Islet of Langerhans (tissue), 1 donor: Measurements from ENCODE around the gene CD151.

Experiments used
- FAIRE-seq: peaks from one replicate; lab custom pipeline; 2011; peaks lifted over from hg19 to GRCh38; lab: Jason Lieb, UNC

CD151 gene

DNA sequence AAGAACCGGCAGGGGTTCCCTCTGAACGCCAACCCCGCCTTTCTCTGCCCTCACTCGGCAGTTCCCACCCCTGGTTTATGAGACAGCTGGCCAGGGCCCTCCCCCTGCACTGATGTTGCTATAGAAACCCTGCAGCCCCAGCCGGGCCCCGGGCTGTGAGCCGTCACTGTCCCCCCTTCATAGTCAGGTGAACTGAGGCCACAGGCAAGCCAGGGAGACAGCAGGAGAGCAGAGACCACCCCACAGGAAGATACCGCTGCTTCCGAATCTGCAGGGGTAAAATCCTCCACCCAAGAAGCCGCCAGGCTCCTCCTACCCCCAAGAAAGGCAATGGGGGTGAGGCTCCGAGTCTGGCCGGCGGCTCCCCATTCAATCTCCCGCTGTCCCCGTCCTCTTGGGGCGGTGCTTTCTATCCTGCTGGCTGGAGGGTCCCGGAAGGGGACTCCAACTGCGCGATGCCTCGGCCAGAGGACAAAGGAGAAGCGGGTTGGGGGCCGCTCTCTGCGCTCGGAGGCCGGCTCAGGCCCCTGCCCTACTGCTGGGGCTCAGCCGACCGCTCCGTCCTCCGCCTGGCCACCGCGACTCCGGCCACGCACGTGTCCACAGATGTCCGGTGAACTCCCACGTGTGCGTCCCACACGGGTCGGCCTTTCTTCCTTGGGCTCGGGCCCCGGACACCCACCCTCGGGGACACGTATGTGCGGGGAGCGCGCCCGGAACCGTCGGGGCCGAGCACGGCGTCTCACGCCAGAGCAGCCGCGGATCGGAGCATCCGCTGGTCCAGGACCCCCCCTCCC lies 35.3 kb upstream of the CD151 start:
- no peak for FAIRE-seq

DNA sequence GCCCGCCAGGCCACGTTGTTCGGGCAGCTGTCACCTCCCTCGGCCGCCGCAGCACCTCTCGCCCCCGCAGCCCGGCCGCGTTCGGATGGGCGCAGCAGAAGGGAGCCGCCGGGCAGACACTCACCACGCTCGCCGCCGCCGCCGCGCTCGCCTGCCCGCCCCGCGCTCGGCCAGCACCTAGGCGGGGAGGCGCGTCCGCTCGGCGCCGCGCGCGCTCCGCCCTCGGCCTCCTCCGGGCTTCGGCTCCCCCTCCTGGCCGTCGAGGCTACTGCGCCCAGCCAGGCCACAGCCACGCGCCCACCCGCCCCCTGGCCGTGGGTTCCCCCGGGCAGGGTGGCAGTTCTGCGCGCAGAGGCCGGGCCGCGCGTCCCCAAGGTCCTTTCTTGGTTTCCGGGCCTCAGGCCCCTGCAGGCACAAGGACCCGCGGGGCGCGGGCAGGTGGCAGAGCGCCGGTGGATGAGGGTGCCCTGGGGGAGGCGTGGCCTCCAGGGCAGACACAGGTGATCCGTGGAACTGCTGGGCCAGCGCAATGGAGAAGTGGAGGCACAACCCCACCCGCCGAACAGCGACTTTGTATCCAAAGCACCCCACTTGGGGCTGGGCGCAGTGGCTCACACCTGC lies 34.5 kb upstream of the CD151 start, which contains the start of gene SLC25A22:
TSS of gene SLC25A22 (minus strand) at position 189 of the 621 bp plus-strand sequence. CDS start 3,275 bp downstream, outside the sequence.
- no peak for FAIRE-seq

DNA sequence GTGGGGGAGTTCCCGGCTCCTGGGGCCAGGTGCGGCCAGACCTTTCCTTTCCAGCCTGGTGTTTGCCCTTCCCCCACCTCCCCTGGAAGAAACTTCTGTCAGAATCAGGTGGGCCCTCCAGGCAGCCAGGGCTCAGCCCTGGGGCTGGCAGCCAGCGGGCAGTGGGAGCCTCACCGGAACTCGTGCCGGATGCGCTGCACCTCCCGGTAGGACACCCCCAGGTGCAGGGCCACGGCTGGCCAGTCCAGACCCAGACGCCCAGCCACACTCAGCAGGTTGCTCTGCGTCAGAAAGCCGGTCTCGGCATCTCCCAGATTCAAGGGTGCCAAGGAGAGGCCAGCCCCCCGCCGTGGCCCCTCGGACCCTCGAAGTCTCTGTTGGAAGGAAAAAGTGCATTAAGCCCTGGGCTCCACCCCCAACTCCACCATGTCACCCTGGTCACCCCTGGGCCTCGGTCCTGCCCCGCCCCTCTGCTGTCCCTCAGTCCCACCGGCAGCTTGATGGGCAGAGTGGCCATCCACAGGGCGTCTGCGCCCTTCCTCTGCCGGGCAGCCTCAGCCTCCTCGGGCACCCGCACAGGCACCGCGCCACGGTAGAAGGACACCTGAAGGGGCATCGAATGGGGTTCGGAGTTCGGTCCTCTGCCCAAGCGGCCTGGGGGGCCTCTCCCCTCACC lies 33.0 kb upstream of the CD151 start:
- no peak for FAIRE-seq

DNA sequence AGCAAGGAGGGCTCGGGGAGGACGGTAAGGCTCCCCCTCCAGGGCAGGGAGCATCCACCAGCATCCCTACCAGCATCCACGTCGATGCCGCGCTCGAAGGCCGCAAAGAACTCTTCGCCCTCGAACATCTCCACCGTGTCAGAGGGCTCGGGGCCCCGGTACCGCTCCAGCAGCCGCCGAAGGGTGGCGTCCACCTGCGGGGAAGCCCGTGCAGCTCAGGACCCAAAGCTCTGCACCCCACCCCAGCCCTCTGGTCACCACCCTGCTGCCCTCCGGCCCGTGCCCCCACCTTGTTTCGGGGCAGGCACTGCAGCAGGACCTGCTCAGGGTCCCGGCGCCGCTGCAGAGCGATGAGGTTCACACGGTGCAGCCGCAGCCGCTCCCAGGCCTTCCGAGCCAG lies 32.3 kb upstream of the CD151 start:
- no peak for FAIRE-seq

DNA sequence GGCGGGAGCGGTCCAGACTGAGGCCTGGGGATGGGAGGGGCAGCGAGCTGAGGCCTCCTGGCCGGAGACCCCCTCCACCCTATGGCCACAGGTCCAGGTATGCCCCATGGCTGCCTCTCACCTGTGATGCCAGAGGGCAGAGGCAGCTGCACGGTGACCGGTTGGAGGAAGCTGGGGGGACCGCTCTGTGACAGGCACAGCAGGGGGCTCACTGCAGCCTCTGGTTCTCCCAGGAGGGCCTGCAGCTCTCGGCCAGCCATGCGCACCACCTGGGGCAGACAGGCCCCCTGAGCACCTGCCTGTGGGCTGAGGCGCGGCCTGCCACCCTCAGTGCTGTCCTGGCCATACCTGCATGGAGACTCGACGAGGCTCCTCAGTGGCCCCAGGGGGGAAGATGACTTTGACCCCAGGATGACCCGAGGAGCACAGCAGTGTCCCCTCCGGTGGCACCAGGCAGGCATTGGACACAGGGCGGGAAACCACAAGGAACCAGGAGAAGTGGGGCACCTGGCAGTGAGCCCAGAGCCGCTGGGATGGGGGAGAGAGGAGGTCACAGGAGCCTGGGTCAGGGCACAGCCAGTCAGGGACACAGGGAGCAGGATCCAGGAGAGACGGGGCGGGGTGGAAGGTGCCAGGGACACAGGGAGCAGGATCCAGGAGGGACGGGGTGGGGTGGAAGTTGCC lies 31.5 kb upstream of the CD151 start:
- no peak for FAIRE-seq

DNA sequence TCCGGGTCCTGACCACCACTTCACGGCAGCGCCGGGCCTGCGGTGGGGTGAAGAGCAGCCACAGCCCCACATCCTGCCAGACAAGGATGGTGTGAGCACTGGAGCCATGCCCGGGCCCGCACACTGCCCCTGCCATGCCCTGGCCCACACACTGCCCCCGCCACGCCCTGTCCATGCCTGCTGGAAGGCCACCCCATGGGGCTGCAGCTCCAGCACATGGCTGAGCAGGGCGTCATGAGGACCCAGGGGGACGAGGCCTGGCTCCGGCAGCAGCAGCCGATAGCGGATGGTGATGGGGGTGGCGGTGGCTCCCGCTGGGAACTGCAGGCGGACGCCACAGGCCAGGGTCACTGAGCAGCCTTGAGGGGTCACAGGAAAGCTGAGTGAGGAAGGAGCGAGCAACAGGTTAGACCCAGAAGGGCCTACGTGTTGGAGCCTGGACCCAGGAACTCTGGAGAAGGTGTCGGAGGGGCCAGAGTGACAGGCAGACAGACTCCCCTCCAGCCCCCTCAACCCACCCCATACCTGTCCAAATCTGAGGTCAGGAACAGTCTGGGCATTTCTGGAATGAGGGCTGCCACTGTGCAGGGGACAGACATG lies 30.6 kb upstream of the CD151 start:
- no peak for FAIRE-seq

DNA sequence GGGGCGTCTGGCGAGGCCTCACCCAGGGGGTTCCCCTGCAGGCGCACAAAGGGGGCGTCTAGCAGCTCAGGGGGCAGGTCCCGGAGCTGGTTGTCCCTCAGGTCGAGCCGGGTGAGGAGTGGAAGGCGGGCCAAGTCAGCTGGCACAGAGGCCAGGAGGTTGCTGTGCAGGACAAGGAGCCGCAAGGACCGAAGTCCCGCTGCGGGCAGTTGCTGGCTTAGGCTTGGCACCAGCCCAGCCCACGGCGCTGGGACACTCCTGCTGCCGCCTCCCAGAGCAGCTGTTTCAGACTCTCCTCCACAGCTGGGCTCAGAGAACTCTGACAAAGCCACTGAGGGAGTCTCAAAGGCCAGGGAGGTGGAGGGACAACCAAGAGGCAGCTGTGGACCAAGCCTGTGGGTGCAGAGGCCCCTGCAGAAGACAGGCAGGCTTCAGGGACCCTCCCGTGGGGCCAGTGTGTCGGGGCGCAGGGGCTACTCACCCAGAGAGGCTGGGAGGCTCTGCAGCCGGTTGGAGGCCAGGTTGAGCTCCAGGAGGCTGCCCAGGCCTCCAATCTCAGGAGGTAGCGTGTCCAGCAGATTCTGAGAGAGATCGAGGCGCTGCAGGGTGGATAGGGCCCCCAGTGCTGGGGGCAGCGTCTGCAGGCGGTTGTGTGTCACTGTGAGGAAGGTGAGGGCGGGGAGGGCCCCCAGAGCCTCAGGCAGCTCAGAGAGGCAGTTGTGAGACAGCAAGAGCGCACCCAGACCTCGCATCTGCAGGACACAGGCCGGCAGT lies 29.9 kb upstream of the CD151 start:
- no peak for FAIRE-seq

DNA sequence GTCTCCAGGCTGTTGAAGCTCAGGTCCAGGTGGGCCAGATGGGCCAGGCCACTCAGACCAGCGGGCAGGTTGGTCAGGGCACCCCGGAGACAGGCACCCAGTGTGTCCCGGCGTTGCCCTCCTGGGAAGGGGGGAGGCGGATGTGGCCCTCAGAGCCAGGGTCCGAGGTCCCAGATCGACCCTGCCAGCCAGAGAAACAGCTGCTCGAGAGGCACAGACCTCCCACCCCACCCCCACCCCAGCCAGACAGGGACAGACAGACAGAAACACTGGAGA lies 29.3 kb upstream of the CD151 start:
- no peak for FAIRE-seq

DNA sequence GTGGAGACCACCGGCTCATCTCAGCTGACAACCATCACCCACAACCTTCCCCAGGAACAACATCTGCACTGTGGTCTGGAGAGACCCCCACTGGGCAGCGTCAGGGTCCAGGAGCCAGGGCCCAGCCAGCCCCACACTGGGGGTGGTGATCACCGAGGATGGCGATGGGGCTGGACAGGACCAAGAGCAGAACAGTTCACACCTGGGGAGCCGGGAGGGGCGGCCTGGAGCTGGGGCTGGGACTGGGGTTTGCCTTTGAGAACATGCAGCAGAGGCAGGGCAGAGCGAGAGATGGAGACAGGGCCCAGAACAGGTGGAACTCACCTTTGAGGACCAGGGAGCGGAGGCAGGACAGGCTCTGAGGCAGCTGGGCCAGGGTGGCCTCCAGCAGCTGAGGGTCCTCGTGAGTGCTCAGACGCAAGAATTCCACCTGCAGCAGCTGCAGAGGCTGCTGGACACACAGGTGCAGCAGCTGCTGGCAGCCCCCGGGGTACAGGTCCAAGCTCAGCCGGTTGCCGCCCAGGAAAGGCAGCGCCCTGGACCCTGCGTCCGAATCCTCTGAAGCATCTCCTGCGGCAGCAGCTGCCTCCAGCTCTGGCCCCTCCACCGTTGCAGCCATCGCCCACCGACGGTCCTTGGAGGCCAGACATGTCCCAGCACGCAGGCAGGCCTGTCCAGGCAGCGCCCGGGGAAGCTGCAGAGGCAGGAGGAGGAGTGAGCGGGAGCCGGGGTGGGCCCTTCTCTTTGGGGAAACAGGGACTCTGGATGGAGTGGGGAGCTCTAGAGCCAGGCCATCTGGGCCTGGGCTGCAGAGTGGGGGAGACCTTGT lies 28.8 kb upstream of the CD151 start:
- no peak for FAIRE-seq

DNA sequence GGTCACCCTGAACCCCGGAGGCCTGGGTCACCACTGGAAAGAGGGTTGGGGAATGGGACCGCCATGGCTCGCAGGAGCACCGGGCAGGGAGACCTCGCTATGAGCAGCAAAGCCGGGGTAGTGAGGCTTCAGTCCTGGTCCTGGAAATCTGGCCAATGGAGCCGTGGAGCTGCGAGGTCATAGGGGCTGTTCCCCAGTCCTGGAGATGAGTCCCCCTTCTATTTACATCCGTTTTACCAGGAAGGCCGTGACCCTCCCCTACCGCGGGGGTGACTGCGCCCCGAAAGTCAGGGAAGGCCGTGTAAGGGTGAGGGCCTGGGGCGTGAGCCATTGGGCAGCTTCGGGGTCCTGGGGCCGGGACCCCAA lies 28.2 kb upstream of the CD151 start:
- no peak for FAIRE-seq

DNA sequence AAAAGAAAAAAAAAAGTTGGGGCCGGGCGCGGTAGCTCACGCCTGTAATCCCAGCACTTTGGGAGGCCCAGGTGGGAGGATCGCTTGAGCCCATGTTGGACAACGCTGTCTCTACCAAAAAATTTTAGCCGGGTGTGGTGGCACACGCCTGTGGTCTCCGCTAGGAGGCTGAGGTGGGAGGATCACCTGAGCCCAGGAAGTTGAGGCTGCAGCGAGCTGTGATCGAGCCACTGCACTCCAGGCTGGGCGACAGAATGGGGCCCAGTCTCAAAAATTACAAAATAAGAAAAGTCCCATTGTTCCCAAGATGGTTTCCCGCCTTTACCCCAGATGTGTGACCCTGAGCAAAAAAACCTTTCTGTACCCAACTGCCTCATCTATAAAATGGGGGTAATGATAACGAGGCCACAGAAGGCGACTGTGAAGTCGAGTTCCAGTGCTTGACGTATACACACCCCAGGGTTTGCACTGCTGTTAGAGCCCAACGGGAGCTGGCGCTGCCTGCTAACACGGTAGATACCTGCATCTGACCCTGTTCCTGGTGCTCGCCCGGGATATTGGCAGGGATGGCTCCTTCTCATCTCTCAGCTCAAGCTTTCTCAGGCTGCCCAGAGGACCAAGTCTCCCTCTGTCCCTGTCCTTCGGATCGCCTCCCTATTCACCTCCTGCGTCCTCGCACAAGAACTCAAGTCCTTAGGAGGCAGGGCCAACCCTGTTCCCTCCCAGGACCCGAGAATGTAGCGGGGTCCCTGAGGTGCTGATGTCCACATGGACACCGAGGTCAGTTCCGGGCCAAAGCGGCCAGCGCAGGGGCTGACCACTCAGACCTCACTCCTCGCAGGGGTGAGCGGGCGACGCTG lies 24.1 kb upstream of the CD151 start:
- FAIRE-seq = no peak

DNA sequence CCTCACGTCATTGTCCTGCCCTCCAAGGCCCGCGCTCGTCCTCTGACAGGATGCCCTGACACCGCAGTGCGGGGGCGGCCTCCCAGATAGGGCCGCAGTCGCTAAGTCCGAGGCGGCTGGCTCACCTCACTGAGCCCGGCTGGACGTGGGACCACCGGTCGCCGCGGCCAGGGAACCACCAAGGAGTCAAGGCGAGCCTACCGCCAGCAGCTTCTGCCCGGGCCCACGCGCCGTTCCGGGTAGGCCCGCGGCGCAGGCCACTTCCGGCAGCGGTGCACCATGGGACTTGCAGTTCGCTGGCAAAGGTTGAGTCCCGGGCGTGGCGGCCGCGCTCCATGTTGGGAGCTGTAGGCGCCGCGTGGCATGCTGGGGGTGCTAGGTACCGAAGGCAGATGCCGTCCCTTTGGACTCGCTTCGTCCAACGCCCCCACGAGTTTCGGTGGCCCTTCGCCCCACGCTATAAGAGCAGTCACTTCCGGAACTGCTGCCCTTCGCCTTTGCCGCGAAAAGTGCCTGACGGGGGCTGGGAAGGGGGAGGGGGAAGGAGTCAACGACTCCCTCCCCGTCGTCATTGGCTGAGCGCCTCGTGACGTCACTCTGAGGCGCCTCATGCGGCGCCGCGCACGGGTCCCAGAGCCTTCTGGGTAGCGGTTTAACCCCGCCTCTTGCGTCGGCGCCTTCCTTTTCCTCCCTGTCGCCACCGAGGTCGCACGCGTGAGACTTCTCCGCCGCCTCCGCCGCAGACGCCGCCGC lies 23.3 kb upstream of the CD151 start, which contains the start of gene RPLP2:
TSS of gene RPLP2 (plus strand) at position 681 of the 753 bp plus-strand sequence. CDS start 268 bp downstream, outside the sequence.
- FAIRE-seq = peak; percentile 65

DNA sequence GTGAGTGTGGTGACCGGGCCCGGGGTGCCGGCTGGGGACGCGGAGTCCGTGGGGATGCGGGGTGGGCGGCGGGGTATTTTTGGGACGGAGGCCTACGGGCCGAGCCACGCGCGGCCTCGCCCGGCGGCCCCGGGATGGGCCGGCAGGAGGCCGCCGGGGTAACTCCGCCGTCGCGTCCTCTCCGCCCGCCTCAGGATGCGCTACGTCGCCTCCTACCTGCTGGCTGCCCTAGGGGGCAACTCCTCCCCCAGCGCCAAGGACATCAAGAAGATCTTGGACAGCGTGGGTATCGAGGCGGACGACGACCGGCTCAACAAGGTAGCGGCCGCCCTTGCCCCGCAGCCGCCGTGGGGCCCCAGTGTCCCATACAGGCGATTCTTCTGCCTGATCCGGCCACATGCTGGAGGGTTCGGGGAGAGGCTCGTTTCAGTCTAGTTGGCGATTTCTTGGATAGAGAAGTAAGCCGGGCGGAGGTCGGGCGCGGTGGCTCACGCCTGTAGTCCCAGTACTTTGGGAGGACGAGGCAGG lies 22.6 kb upstream of the CD151 start:
- no peak for FAIRE-seq

DNA sequence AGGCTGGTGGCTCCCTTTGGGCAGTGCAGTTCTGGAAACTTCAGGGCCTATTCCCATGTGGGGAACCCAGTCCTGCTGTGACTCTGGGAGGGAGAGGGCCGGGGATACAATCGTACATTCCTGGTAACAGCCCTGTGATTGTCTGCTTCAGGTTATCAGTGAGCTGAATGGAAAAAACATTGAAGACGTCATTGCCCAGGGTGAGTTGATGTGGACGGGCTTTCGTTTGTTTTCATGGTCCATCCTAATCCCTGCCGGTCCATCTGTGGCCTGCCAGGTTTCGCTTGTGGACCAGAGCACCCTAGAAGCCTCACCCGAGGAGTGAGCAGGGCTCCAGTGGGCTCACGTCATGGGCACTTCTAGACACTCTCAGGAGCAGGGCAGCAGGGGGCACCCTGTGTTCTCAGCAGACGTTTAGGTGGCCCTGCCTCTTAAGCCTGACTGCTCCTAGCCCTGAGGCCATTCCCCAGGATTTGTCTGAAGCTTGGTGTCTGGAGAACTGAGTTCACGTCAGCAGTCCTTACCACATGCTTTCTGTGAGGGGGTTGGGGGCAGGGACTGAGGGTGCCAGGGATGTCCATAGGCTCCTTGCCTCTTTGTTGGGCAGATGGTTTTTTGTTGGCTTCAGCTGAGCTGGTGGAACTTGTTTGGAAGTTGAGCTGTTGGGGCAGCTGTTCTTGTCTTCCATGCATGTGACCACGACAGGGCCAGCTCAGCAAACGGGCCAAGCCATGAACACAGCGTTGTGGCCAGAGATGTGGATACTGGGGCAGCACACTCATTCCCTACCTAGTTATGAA lies 21.1 kb upstream of the CD151 start:
- FAIRE-seq = no peak

DNA sequence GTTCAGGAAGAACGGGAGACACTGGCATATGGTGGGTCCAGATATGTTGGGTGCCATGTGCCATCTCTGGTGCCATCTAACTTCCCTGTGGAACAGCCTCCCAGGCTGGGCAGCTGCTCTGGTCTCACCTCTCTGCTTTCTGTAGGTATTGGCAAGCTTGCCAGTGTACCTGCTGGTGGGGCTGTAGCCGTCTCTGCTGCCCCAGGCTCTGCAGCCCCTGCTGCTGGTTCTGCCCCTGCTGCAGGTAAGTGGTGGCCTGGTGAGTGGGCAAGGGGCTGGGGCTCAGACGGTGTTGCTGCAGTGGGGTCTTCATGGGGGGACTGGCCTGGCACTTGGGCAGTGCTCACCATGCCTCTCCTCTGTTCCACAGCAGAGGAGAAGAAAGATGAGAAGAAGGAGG lies 20.4 kb upstream of the CD151 start:
- no peak for FAIRE-seq

DNA sequence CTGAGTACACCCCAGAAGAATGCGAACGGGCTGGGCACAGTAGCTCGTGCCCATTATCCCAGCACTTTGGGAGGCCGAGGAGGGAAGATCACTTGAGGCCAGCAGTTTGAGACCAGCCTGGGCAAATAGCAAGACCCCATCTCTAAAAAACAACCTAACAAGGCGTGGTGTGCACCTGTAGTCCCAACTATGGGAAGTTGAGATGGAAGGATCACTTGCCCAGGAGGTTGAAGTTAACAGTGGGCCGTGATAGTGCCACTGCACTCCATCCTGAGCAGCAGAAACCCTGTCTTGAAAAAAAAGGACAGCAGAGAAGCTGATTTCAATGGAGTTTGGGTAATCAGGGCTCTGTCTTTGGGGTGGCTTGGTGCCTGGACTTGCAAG lies 19.7 kb upstream of the CD151 start:
- no peak for FAIRE-seq

DNA sequence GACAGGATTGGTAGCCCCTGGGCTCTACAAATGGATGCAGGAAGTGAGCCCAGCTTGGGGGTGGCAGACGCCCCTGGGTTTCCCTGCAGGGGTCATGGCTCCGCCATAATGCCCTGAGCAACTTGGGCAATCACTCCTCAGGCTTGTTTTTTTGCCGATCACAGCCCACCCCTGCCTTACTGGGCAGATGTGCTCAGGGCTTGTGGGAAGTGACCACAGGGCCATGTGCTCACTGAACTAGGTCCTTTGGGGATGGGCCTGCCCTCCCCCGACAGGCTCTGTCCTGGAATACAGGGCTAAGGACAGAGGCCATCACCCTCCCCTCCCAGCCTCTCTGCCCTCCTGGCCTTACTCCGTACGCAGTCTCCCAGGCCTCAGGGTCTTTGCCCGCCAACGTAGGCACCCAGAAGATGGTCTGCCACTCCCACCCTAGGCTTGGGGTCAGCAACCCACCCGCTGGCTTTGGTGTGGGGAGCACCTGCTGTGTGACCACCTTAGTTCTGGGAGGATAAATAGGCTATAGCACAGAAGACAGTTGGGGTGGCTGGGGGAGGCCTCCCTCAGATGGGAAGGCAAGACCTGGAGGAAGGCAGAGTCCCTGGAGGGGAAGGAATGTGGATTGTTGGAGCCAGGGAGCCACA lies 19.2 kb upstream of the CD151 start:
- no peak for FAIRE-seq
